MM.1S (cell line): ENCODE data around the gene KIAA0319L.

Experiments
- DNase-seq: peaks from one replicate; pipeline ENCODE4 v3.0.0-alpha.2; 2015
- H2AFZ ChIP-seq: fragments of 300-600 bp; sonication (generic); 2 replicates; pipeline ENCODE4 v1.6.0; 2016; ENCODE audit warnings: antibody characterized with exemption, low read length
- H3F3A ChIP-seq: fragments of 300-600 bp; sonication (generic); 2 replicates; pipeline ENCODE4 v1.6.1; 2016; ENCODE audit warnings: mild to moderate bottlenecking, antibody characterized with exemption, low read length, moderate library complexity, mixed read lengths; ENCODE audit not compliant: insufficient read depth
- H3K27ac ChIP-seq: fragments of 300-600 bp; sonication (generic); 2 replicates; pipeline ENCODE4 v1.5.1; 2016; ENCODE audit warnings: mild to moderate bottlenecking, low read length
- H3K27me3 ChIP-seq: fragments of 300-600 bp; sonication (generic); replicated peaks from 2 replicates; pipeline ENCODE4 v1.6.0; 2016; ENCODE audit warnings: low read length; ENCODE audit not compliant: insufficient read depth
- H3K36me3 ChIP-seq: fragments of 300-600 bp; sonication (generic); replicated peaks from 2 replicates; pipeline ENCODE4 v1.6.1; 2016; ENCODE audit warnings: mild to moderate bottlenecking, low read length, mixed read lengths; ENCODE audit not compliant: insufficient read depth
- H3K4me1 ChIP-seq: fragments of 300-600 bp; sonication (generic); 2 replicates; pipeline ENCODE4 v1.6.1; 2016; ENCODE audit warnings: low read length, mixed read lengths
- H3K4me2 ChIP-seq: fragments of 300-600 bp; sonication (generic); 2 replicates; pipeline ENCODE4 v1.6.0; 2016; ENCODE audit warnings: low read depth, low read length
- H3K4me3 ChIP-seq: fragments of 300-600 bp; sonication (generic); 2 replicates; pipeline ENCODE4 v1.5.1; 2016; ENCODE audit warnings: low read length, mixed read lengths
- H3K79me2 ChIP-seq: fragments of 300-600 bp; sonication (generic); 2 replicates; pipeline ENCODE4 v1.6.1; 2016; ENCODE audit warnings: mixed run types, low read length, mixed read lengths
- H3K9ac ChIP-seq: fragments of 300-600 bp; sonication (generic); 2 replicates; pipeline ENCODE4 v1.6.1; 2016; ENCODE audit warnings: low read length, mixed read lengths
- H3K9me2 ChIP-seq: fragments of 300-600 bp; sonication (generic); replicated peaks from 2 replicates; pipeline ENCODE4 v1.6.1; 2016; ENCODE audit warnings: mild to moderate bottlenecking, low read length, mixed read lengths; ENCODE audit not compliant: insufficient read depth
- H3K9me3 ChIP-seq: fragments of 300-600 bp; sonication (generic); replicated peaks from 2 replicates; pipeline ENCODE4 v1.6.1; 2016; ENCODE audit warnings: mild to moderate bottlenecking, low read length, mixed read lengths; ENCODE audit not compliant: insufficient read depth
- H4K20me1 ChIP-seq: fragments of 300-600 bp; sonication (generic); 2 replicates; pipeline ENCODE4 v1.6.1; 2016; ENCODE audit warnings: mild to moderate bottlenecking, low read length, moderate library complexity, mixed read lengths; ENCODE audit not compliant: insufficient read depth
- EZH2 ChIP-seq: fragments of 300-600 bp; sonication (generic); optimal IDR thresholded peaks from 2 replicates; pipeline ENCODE3; 2017; ENCODE audit warnings: low read depth, mild to moderate bottlenecking, antibody characterized with exemption, low read length, mixed read lengths
- EZH2phosphoT487 ChIP-seq: fragments of 300-600 bp; sonication (generic); IDR thresholded peaks from 2 replicates; pipeline ENCODE4 v1.6.1; 2018; ENCODE audit warnings: antibody characterized with exemption, low read length
- TF ChIP-seq, protein P1 (sequence below): fragments of 300-600 bp; sonication (generic); IDR thresholded peaks from 2 replicates; pipeline ENCODE4 v1.5.1; 2016; ENCODE audit warnings: antibody characterized with exemption, low read length, mixed read lengths

KIAA0319L gene

DNA sequence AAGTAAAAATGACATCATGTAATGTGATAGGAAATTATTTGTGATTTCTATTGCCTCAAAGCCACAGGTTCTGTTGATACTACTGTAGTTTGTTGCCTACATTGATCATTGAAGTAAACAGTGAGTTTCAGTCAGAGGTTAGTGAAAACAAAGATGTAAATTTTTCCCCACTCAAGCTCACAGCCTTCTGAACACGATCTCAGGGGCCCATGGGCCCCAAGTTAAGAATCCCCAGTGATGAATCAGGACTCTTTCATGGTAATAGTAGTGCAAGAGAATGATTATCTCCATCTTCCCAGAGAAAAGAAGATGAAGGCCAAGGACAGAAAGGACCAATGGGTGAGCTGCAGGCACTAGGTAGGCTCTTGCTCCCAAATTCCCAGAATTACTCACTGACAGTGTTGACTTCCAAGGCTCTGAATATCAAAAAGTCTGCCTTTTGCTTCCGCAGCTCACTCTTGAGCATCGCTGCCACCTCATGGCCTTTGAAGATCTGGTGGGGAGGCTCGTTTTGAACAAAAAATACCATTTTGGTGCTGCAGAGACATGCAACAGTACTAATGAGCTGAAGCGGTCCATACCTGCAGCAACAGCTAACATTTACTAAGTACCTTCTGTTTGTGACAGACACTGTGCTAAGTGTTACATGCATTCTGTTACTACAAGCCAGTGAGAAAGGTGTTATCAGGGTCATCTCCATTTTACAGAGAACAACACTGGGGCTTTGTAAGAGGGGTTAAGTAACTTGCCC is 113.3 kb downstream of the KIAA0319L start:
- TF ChIP-seq EZH2phosphoT487 (no peak), EZH2 (no peak)
- TF ChIP-seq, protein P1, sequence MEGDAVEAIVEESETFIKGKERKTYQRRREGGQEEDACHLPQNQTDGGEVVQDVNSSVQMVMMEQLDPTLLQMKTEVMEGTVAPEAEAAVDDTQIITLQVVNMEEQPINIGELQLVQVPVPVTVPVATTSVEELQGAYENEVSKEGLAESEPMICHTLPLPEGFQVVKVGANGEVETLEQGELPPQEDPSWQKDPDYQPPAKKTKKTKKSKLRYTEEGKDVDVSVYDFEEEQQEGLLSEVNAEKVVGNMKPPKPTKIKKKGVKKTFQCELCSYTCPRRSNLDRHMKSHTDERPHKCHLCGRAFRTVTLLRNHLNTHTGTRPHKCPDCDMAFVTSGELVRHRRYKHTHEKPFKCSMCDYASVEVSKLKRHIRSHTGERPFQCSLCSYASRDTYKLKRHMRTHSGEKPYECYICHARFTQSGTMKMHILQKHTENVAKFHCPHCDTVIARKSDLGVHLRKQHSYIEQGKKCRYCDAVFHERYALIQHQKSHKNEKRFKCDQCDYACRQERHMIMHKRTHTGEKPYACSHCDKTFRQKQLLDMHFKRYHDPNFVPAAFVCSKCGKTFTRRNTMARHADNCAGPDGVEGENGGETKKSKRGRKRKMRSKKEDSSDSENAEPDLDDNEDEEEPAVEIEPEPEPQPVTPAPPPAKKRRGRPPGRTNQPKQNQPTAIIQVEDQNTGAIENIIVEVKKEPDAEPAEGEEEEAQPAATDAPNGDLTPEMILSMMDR: no peak
- H3K27me3 ChIP-seq: no peaks in the 10 kb centered on the region
- H3K4me3 ChIP-seq: no peak overlapping the region
- no peaks in the 10 kb centered on the region for H4K20me1 ChIP-seq
- H3K4me2 ChIP-seq: no peak overlapping the region
- H3K36me3 ChIP-seq: no peaks in the 10 kb centered on the region
- no peak for DNase-seq
- no peaks in the 10 kb centered on the region for H3K9me2 ChIP-seq
- H3F3A ChIP-seq: no peaks in the 10 kb centered on the region
- no peak overlapping the region for H2AFZ ChIP-seq
- no peaks in the 10 kb centered on the region for H3K4me1 ChIP-seq
- no peak overlapping the region for H3K9ac ChIP-seq
- no peaks in the 10 kb centered on the region for H3K9me3 ChIP-seq
- H3K79me2 ChIP-seq: no peaks in the 10 kb centered on the region
- no peak overlapping the region for H3K27ac ChIP-seq

GRCh38 chr1:35442734-35443133 is 114.5 kb downstream of the KIAA0319L start:
- TF ChIP-seq, protein P1: no peak
- TF ChIP-seq EZH2phosphoT487 (no peak), EZH2 (no peak)
- H3K4me2 ChIP-seq: no peak overlapping the region
- H3K27ac ChIP-seq: no peak overlapping the region

GRCh38 chr1:35441926-35442579 is 115.2 kb downstream of the KIAA0319L start:
- Histone ChIP-seq H3K4me1 (no peaks in the 10 kb centered on the region), H2AFZ (no peak overlapping the region), H3K9ac (no peak overlapping the region), H3K9me3 (no peaks in the 10 kb centered on the region), H3K27me3 (no peaks in the 10 kb centered on the region), H3K4me3 (no peak overlapping the region), H3K79me2 (no peaks in the 10 kb centered on the region), H3K9me2 (no peaks in the 10 kb centered on the region), H3K36me3 (no peaks in the 10 kb centered on the region), H4K20me1 (no peaks in the 10 kb centered on the region), H3K4me2 (no peak overlapping the region), H3F3A (no peaks in the 10 kb centered on the region), H3K27ac (no peak overlapping the region)
- DNase-seq: no peak
- TF ChIP-seq EZH2phosphoT487 (no peak), EZH2 (no peak)
- TF ChIP-seq, protein P1: no peak

More at GRCh38 chr1:35442734-35443133, 114.5 kb downstream of the KIAA0319L start:
- Histone ChIP-seq H3F3A (no peaks in the 10 kb centered on the region), H3K36me3 (no peaks in the 10 kb centered on the region), H3K9ac (no peak overlapping the region), H3K4me3 (no peak overlapping the region), H3K79me2 (no peaks in the 10 kb centered on the region), H3K4me1 (no peaks in the 10 kb centered on the region), H3K9me3 (no peaks in the 10 kb centered on the region), H2AFZ (no peak overlapping the region), H3K9me2 (no peaks in the 10 kb centered on the region), H4K20me1 (no peaks in the 10 kb centered on the region), H3K27me3 (no peaks in the 10 kb centered on the region)
- DNase-seq: no peak
